Natural killer cell treated with Interleukin-12 subunit alpha and Interleukin-12 subunit beta and Interleukin-15 and Interleukin-18, amount 100 ng/mL, for 72 hours (primary cell): Measurements from ENCODE around the gene FHIT. TPM values are rescaled to one million over a fixed set of nuclear protein-coding genes. Genes with fewer than 3 reads are reported as not detected.

Source experiments
- ATAC-seq, 2 donors: fragments of 150-1000 bp; cut with Tn5 transposase in 1 of 2; sonication (Bioruptor Pico), chemical (Tn5 transposase) in 1 of 2; 2 replicates each; pipeline ENCODE4 v1.10.0; 2021
- DNase-seq: peaks from one replicate; pipeline ENCODE4 v3.0.0; 2022; ENCODE audit warnings: low spot score
- H3K27ac Mint-ChIP-seq, 2 donors: 1 replicate in 1 of 2; 2 replicates in 1 of 2; pipeline ENCODE4 v1.8.0; 2022; ENCODE audit warnings: mixed read lengths in 2 of 2, mild to moderate bottlenecking in 1 of 2, moderate library complexity in 1 of 2
- H3K27me3 Mint-ChIP-seq, 2 donors: 1 replicate in 1 of 2; 2 replicates in 1 of 2; pipeline ENCODE4 v1.8.0; 2022; ENCODE audit warnings: mixed read lengths in 2 of 2
- H3K36me3 Mint-ChIP-seq: one replicate; pipeline ENCODE4 v1.8.0; 2022; ENCODE audit warnings: mixed read lengths
- H3K4me1 Mint-ChIP-seq, 2 donors: 1 replicate in 1 of 2; 2 replicates in 1 of 2; pipeline ENCODE4 v1.8.0; 2022; ENCODE audit warnings: low read depth in 2 of 2, mixed read lengths in 2 of 2, mild to moderate bottlenecking in 1 of 2
- H3K4me3 Mint-ChIP-seq: one replicate; pipeline ENCODE4 v1.8.0; 2022; ENCODE audit warnings: mixed read lengths
- H3K9me3 Mint-ChIP-seq: 2 replicates; pipeline ENCODE4 v1.8.0; 2022; ENCODE audit warnings: mixed read lengths
- total RNA-seq, 2 donors: library from RNA; stranded (reverse); gene quantifications; one replicate each; pipeline ENCODE4 v1.2.3, GENCODE V29; 2022

FHIT gene
- total RNA-seq, 2 donors from 2014 or later: 2.4 to 3.0 TPM

DNA sequence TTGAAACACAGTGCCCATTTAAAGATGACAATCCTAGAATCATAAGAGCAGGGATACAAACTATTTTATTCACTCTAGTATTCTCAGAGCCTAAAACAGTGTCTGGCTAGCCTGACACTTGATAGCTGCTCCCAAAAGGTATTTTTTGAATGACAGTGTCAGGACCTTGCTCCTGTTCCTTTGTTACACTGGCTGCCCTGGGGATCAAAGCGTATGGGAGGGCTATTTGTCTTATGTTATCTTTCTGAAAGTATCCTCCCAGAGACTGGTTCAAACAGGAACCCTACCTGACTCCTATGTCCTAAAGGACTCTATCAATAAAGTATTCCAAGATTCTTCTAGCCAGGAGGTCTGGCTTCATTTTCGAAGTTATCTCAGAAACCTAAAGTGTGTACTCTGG, 621.4 kb downstream of the FHIT start:
- ATAC-seq (no peak), DNase-seq (no peak)
- no peak overlapping the region for H3K4me3 Mint-ChIP-seq
- no peaks in the 10 kb centered on the region for H3K9me3 Mint-ChIP-seq
- no peaks in the 10 kb centered on the region for H3K4me1 Mint-ChIP-seq
- peaks cover 0 to 3% of the 10 kb centered on the region in 2 donors for H3K27me3 Mint-ChIP-seq
- H3K27ac Mint-ChIP-seq: no peak overlapping the region
- no peaks in the 10 kb centered on the region for H3K36me3 Mint-ChIP-seq

DNA sequence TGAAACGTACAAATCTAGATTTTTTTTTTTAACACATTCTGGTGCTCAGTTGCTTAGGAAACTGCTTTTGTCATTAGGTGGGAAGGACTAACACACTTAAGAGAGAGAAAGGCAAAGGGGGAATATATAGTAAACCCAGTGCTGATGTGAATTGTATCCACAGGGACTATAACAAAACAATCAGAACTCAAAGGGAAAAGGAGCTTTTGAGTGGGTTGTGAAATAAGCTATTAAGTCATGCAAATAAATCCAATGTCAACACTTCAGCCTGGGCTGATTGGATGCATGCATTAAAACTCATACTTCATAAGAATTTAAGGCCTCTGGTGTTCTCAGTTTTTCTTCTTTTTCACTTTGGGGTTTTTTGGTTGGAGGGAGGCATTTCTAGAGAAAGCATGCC, 628.9 kb downstream of the FHIT start:
- H3K4me3 Mint-ChIP-seq: no peak overlapping the region
- no peaks in the 10 kb centered on the region for H3K27me3 Mint-ChIP-seq
- ATAC-seq (no peak), DNase-seq (no peak)
- peaks cover 4% of the 10 kb centered on the region for H3K9me3 Mint-ChIP-seq
- H3K36me3 Mint-ChIP-seq: no peaks in the 10 kb centered on the region
- H3K27ac Mint-ChIP-seq: no peak overlapping the region
- H3K4me1 Mint-ChIP-seq: no peaks in the 10 kb centered on the region

DNA sequence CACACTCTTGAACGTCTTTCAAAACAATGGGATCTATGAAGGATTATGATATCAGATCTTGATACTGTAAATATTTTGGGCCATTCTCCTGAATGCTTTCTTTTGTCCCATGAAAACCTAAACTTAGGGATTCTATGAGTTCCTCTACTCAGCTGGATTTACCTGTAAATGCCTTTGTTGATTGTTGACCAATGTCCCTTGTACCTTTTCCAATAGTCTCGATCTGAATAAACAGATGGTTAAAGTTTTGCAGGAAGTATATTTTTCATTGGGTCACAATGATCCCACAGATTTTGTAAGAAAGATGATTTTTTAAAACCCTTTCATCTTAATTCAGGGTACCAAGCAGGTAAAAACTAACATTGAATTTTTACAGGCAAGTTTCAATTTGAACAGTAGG, 634.1 kb downstream of the FHIT start:
- no peaks in the 10 kb centered on the region for H3K9me3 Mint-ChIP-seq
- H3K4me1 Mint-ChIP-seq: no peaks in the 10 kb centered on the region
- peaks cover 0 to 5% of the 10 kb centered on the region in 2 donors for H3K27me3 Mint-ChIP-seq
- ATAC-seq (no peak), DNase-seq (no peak)
- H3K27ac Mint-ChIP-seq: no peak overlapping the region
- H3K4me3 Mint-ChIP-seq: no peak overlapping the region
- H3K36me3 Mint-ChIP-seq: no peaks in the 10 kb centered on the region

DNA sequence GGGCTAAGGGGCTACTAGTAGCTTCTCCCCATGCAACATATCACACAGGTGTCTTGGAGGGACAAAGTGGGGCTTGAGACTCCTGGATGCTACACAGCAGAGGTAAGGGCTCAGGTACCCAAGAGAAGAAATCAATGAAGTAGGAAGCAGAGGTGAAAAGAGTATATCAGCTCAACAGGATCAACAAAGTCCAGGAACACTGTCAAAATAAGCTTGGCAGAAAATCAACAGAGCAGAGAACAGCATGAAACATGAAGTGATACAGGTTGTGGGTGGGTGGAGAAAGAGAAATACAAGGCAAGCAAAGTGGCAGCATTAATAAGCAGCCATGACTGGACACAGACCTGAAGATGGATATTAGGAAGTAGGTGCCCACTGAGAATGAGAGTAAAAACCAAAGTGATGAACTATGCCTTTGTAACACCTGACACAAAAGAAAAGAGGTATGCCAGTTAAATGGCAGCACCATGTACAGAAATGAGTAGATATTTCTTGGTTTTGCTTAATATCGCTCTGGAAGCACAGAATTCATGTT, 637.4 kb downstream of the FHIT start:
- no peak for ATAC-seq
- Mint-ChIP-seq H3K9me3 (no peaks in the 10 kb centered on the region), H3K4me1 (no peaks in the 10 kb centered on the region), H3K27ac (no peak overlapping the region), H3K27me3 (peaks cover 0 to 7% of the 10 kb centered on the region in 2 donors), H3K4me3 (no peak overlapping the region), H3K36me3 (no peaks in the 10 kb centered on the region)
- DNase-seq: no peak

DNA sequence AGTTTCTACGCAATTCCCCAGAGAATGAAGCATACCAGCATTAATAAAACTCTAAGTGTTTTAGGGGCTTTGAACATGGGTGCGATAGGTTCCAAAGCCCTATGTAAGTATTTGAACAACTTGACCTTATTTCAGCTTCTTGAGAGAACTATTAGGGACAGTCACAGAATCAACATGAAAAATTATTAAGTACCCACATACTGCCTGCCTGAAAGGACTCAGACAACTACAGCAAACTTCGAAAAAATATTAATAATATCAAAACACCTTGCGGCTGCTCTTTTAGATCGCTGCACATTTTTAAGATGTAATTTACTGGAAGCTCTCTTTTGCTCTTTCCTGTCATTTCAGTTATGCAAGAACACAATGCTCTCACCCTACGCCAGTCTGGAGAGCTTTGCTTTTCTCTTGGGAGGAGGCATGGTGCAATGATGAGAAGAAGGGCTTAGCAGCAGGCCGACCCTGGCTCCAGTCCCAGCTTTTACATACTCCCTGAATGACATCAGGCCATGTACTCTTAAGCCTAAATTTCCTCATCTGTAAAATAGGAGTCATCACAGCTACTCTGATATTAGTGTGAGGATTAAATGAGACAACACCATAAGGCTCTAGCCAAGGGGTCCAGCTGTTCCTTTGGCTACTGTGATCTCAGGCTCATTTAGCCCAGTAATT, 640.7 kb downstream of the FHIT start:
- DNase-seq: no peak

DNA sequence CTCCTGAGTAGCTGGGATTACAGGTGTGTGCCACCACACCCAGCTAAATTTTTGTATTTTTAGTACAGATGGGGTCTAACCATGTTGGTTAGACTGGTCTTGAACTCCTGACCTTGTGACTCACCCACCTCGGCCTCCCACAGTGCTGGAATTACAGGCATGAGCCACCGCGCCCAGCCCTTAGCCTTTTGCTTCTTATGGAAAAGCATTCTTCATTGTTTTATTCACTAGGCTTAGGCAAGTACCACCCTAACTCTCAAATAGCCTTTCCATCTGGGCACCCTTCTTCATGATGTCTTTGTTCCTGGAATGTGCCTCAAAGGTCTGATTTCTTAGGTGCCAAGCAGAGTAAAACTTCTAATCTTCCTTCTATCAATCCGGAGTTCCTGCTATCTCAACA, 641.8 kb downstream of the FHIT start:
- Mint-ChIP-seq H3K4me1 (no peaks in the 10 kb centered on the region), H3K9me3 (no peaks in the 10 kb centered on the region), H3K36me3 (no peaks in the 10 kb centered on the region), H3K27ac (no peak overlapping the region), H3K27me3 (peaks cover 0 to 7% of the 10 kb centered on the region in 2 donors), H3K4me3 (no peak overlapping the region)
- ATAC-seq: no peak
- DNase-seq: no peak

More for the DNA sequence above, 640.7 kb downstream of the FHIT start:
- Mint-ChIP-seq H3K27me3 (peaks cover 0 to 7% of the 10 kb centered on the region in 2 donors), H3K36me3 (no peaks in the 10 kb centered on the region), H3K27ac (no peak overlapping the region), H3K9me3 (no peaks in the 10 kb centered on the region), H3K4me1 (no peaks in the 10 kb centered on the region), H3K4me3 (no peak overlapping the region)
- ATAC-seq: no peak

DNA sequence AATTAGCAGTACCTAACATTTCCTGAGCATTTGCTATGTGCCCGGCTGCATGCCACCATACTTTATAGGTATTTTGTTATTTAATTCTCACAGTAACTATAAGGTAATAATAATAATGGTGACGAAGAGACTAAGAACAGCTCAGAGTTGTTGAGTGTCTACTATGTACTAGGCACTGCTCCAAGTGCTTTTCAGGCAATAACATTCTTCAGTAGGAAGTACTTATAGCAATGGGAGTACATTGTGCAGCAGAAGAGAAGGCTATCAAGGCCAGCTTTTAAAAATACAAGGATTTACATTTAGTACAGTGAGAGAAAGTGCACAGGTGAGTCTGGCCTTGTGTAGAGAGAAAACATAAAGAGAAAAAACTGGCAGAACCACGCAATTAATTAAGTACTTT, 647.4 kb downstream of the FHIT start:
- no peak for DNase-seq
- ATAC-seq: no peak
- Mint-ChIP-seq H3K27ac (no peak overlapping the region), H3K4me3 (no peak overlapping the region), H3K36me3 (no peaks in the 10 kb centered on the region), H3K27me3 (no peaks in the 10 kb centered on the region), H3K9me3 (no peaks in the 10 kb centered on the region), H3K4me1 (no peaks in the 10 kb centered on the region)

DNA sequence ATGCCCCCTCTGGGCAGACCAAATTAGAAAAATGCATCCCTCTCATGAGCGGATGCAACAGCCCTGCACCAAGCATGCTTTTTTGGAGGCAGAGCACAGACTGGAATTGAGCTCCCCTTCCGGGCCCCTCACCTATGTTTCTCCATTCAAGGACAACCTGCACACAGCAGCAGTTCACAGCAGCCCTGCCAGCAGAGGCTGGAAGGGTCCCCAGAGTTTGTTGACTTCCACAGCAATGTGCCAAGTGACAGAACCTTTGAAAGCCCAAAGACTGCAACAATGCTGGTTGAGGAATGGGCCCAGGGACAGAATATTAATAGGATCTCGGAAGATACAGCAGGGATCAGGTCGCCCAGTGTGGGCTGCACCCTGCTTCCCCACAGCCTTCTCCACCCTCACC, 650.4 kb downstream of the FHIT start:
- H3K9me3 Mint-ChIP-seq: peaks cover 4% of the 10 kb centered on the region
- peak in 1 of 2 donors; percentile 43 for ATAC-seq
- peaks cover 0 to 6% of the 10 kb centered on the region in 2 donors for H3K27me3 Mint-ChIP-seq
- no peak overlapping the region for H3K4me3 Mint-ChIP-seq
- DNase-seq: no peak
- H3K27ac Mint-ChIP-seq: no peak overlapping the region
- H3K4me1 Mint-ChIP-seq: no peaks in the 10 kb centered on the region
- no peaks in the 10 kb centered on the region for H3K36me3 Mint-ChIP-seq

DNA sequence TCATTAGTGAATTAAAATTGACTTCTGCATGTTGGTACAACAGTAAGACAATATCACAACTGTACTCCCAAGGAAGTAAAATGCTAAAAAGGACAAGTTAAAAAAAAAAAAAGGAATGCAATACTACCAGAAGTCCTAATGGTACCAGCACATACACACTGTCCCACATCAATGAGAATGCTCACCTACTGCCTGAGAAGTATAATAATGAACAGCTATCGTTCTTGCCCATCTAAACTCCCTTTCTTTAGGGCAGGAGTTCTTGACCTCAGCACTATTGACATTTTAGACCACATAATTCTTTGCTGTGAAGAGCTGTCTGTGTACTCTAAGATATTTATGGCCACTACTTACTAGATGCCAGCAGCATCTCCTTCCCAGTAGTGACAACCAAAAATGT, 651.7 kb downstream of the FHIT start:
- ATAC-seq (no peak), DNase-seq (no peak)
- Mint-ChIP-seq H3K4me1 (peaks cover 0 to 5% of the 10 kb centered on the region in 2 donors), H3K27ac (no peak overlapping the region), H3K9me3 (peaks cover 4% of the 10 kb centered on the region), H3K27me3 (peaks cover 0 to 11% of the 10 kb centered on the region in 2 donors), H3K36me3 (no peaks in the 10 kb centered on the region), H3K4me3 (no peak overlapping the region)

DNA sequence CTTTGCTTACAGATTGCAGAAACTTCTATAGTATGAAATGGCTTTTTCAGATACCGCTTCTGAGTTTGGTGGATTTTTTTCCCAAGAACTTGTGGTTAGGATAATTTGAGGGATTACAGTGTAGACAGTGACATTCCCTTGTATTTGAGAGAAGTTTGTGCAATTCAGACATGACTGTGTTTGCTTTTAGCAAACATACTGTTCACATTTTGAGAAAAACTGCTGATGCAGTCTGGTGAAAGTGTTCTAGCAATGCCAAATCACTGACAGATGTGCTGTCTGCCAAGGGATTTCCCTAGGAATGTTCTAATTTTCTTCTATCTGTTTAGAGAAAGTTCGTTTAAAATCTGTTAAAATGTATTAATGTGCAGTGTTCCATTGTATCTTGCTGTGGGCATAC, 652.6 kb downstream of the FHIT start:
- no peak for DNase-seq
- peaks cover 0 to 8% of the 10 kb centered on the region in 2 donors for H3K4me1 Mint-ChIP-seq
- H3K36me3 Mint-ChIP-seq: no peaks in the 10 kb centered on the region
- no peak overlapping the region for H3K27ac Mint-ChIP-seq
- peaks cover 4% of the 10 kb centered on the region for H3K9me3 Mint-ChIP-seq
- H3K27me3 Mint-ChIP-seq: peaks cover 0 to 11% of the 10 kb centered on the region in 2 donors
- ATAC-seq: no peak
- no peak overlapping the region for H3K4me3 Mint-ChIP-seq

DNA sequence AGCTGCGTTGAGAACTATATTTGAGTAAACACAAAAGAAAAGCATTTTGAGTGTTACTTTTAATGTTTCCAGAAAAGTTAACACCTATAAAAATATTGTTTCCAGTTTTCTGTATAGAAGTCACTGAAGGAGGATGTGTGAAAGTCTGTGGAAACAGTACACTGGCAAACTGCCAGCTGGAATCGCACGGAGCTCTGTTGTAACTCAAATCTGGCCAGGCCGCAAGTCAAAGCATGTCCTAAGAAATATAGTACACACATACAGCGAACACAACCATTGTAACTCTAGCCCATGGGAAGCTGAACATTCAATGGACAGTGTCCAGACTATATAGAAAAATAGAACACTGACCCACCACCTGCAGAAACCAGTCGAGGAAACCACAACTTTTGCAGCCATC, 657.2 kb downstream of the FHIT start:
- no peak for DNase-seq

DNA sequence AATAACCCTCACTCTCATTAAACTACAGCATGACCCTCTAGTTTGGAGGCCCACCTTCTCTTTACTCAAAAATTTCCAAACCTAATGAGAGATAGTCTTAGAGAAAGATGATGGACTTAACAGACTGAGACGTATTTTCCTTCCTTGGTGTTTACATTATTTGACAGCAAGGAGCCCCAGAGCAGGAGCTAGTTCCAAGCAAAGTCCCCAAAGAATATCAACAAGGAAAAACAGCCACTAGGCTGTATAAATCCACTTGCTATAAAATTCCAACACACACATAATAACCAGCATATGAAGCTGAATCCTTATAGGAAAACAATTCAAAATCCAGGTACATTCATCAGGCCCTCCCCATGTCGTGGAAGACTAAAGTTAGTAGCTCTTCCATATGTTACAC, 660.0 kb downstream of the FHIT start:
- Mint-ChIP-seq H3K36me3 (no peaks in the 10 kb centered on the region), H3K4me1 (peaks cover 0 to 10% of the 10 kb centered on the region in 2 donors), H3K27ac (no peak overlapping the region), H3K9me3 (peaks cover under 1% of the 10 kb centered on the region), H3K27me3 (peaks cover 0 to 11% of the 10 kb centered on the region in 2 donors), H3K4me3 (no peak overlapping the region)
- DNase-seq (no peak), ATAC-seq (no peak)

More for the DNA sequence above, 657.2 kb downstream of the FHIT start:
- Mint-ChIP-seq H3K27me3 (peaks cover 0 to 11% of the 10 kb centered on the region in 2 donors), H3K27ac (no peak overlapping the region), H3K36me3 (no peaks in the 10 kb centered on the region), H3K4me1 (peaks cover 0 to 10% of the 10 kb centered on the region in 2 donors), H3K4me3 (no peak overlapping the region), H3K9me3 (peaks cover 4% of the 10 kb centered on the region)
- ATAC-seq: no peak

DNA sequence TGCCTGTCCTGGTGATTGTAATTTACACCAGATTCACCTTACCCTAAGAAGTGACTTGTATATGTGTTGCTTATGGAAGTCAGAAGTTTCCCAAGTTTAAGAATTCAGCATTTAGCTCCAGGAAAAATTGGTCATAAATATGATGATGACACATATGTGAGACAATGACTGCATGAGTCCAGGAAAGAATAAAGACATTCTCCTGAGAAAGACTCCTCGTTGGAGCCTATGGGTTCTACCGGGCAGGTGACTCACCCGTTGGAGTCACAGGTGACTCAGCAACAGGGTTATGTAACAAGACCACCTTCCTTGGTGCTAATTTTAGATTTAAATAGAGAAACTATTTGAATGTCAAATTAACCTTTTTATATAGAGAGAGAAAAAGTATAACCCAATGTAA, 662.4 kb downstream of the FHIT start:
- Mint-ChIP-seq H3K4me3 (no peak overlapping the region), H3K27me3 (peaks cover 0 to 5% of the 10 kb centered on the region in 2 donors), H3K9me3 (no peaks in the 10 kb centered on the region), H3K4me1 (peaks cover 0 to 2% of the 10 kb centered on the region in 2 donors), H3K36me3 (no peaks in the 10 kb centered on the region), H3K27ac (no peak overlapping the region)
- no peak for ATAC-seq
- no peak for DNase-seq

DNA sequence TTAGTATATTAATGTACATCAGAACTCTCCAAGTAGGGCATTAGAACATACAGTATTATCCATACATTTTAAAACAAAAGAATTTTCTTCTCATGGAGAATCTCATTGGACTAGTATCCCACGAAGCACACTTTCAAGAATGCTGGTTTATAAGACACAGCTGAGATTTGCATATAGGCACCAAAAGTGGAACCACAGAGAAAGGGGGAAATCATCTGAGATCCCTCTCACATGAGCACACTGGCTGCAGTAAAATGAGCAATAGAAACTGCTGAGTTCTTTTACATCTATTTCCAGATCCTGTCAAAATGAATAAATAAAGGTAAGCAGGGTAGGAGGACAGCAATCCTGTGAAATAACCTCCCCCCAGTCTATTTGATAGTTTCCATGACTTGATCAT, 665.3 kb downstream of the FHIT start:
- ATAC-seq (no peak), DNase-seq (no peak)
- Mint-ChIP-seq H3K27ac (no peak overlapping the region), H3K9me3 (no peaks in the 10 kb centered on the region), H3K4me1 (no peaks in the 10 kb centered on the region), H3K27me3 (peaks cover 0 to 9% of the 10 kb centered on the region in 2 donors), H3K4me3 (no peak overlapping the region), H3K36me3 (no peaks in the 10 kb centered on the region)

DNA sequence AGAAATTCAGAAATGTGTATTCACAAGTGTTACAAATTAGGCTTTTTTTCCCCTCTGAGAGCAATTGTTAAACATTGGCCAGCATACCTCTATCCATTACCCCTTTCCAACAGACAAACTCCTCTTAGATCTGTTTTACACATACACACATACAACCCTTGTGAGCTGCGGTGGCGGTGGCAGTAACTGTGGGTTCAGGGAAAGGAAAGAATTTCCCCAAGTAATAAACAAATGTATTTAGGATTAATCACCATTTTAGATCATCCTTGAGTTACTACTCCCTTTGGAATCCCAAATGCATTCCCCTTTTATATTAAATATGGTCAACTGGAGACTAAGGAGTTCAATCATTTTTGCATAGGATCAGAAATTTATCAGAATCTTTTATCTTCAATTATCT, 667.0 kb downstream of the FHIT start:
- H3K4me3 Mint-ChIP-seq: no peak overlapping the region
- H3K27ac Mint-ChIP-seq: no peak overlapping the region
- no peaks in the 10 kb centered on the region for H3K4me1 Mint-ChIP-seq
- peaks cover 0 to 12% of the 10 kb centered on the region in 2 donors for H3K27me3 Mint-ChIP-seq
- ATAC-seq: no peak
- H3K9me3 Mint-ChIP-seq: no peaks in the 10 kb centered on the region
- no peaks in the 10 kb centered on the region for H3K36me3 Mint-ChIP-seq
- DNase-seq: no peak
